ENCODE data around the gene SLIT1.

SLIT1 gene

DNA sequence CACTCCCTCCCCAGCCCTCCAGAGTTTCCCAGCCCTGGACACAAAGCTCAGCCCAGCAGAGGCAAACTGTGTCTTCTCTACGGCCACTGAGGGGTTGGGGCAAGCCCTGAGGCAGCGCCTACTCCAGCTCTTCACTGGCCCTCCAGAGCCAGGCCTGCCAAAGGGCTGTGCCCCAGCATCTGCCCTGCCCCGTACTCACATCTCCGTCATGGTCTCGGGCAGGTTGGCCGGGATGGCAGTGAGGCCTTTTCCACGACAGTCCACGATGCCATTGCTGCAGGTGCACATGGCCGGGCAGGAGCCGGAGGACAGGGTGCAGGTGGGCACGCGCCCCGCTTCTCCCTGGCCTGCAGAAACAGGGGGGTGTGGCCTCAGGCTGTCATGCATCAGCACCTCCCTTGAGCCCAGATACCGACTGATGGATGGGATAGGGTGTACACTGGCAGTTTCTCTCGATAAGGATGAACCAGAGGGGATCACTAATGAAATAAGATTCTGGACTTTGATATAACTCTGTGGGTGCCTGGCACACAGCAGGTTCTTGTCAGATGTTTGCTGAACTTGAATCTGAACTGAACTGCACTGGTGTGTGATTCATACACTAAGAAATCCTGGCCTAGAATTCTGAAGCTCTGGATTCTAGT is 125.2 kb downstream of the SLIT1 start:
- DNase-seq = no peak

DNA sequence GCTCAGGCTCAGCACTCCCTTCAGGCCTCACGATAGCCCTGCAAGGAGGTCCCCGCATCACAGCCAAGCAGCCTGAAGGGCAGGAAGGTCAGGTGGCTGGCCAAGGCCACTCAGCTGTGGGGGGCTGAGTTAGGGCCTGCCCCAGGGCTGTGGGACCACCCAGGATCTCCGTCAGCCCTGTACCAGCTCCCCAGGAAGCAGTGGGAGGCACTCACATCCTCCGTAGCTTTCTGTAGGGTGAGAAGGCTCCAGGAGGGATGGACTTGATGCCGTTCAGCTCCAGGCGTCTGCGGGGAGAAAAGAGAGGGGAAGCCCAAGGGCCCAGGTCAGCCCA is 125.9 kb downstream of the SLIT1 start:
- DNase-seq = no peak

DNA sequence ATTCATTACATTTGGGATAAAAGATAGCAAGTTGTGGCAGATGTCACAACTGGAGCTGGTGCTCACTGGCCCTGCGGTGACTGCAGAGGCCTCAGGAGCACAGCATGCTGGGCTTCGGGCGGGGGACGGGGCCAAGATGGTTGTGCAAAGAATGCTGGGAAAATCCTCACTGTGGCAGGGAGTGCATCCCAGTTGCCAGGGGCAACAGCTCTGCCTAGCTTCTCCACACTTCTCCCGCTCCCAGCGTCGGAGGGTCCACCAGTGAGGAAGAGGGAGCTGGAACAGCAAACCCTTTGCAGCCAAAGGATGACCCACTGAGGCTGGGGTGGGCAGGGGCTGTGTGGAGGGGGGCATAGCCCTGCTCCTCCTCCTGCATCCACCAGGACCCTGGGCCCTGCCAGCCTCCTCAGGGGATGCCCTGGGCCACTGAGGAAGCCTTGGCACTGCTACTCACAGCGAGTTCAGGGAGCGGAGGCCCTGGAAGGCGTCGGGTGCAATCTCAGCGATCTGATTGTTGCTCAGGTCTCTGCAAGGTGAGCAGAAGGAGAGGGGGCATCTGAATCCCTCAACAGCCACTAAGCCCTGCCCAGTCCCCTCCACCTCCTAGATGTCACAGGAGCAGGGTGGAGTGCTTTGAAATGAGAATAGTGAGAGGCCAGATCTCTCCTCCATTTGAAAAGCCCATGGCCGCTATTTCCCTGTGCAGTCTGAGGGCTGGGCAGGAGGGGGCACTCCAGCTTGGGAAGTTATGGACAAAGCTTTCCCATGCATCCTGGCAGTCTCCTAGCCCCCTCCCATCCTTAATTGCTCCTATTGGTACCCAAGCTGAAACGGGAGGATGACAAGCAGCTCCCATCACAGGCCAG is 126.5 kb downstream of the SLIT1 start:
- DNase-seq = no peak

DNA sequence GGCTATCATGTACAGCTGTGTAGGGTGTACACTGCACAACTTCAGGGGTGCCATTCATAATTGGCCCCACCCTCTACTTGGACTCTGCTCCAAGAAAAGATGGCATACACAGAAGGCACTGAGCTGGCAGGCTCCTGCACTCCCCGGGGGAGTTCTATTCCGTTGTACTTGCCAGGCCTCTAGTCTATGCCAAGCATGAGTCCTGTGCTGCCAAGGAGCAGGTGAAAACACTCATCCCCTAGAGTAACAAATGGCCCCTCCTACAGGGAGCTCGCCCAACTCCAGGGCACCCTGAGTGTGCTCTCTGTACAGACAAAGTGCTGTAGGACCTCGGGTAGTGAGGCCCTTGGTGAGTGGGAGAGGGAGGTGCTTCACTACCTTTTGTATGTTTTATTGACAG is 127.2 kb downstream of the SLIT1 start:
- no peak for DNase-seq

DNA sequence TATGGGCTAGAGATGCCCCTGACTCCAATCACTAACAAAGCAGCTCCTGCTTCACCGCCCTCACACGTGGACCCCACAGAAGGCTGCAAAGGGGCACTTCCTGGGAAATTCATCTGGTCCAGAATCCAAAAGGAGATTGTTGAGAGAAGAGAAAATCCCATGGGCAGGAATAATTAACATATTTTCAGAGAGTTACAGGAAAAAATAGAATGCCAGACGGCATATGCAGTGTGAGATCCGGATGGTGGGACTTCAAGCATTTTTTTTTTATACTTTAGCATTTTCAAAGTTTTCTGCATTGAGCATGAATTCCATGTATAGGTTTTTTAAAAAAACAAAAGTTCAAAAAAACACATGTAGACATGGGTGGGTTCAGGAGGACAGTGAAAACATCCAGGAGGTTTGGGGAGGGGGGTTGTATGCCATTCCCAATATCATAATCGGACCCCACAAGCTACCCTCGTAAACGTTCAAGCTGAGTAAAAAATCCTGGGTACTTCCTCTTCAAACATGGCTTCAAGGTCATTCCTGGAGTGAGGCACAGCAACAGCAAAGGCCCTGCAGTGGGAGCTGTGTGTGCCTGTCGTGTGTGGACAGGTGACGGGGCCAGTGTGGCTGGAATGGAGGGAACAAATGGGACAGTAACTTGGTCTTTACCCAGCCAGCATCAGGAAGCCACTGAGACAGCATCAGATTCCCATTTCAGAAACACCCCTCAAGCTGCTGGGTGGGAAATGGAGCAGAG is 128.1 kb downstream of the SLIT1 start:
- no peak for DNase-seq

DNA sequence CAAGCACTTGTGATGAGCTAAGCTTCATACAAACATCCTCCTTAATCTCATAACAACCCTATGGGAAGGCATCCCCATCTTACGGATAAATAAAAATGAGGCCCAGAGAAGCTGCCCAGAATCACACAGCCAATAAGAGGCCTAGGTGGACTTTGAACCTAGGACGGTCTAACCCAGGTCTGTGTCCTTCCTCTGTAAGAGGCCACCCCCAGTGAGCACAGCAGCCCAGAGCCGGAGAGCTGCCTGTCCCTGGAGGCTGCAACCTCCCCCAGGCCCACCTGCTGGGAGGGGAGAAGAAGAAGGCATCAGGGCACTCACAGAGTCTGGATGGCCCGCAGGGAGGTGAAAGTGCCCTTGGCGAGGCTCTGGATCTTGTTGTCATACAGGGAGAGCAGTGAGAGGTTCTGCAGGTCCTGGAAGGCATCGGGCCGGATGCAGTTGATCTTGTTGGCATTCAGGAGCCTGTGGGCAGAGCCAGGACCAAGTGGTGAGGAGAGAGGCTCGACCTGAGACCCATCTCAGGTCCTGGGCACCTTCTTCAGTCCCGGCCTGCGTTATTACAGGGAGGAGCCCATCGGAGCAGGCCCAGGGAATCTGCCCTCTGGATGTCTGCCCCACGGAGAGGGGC is 129.6 kb downstream of the SLIT1 start:
- DNase-seq = no peak

DNA sequence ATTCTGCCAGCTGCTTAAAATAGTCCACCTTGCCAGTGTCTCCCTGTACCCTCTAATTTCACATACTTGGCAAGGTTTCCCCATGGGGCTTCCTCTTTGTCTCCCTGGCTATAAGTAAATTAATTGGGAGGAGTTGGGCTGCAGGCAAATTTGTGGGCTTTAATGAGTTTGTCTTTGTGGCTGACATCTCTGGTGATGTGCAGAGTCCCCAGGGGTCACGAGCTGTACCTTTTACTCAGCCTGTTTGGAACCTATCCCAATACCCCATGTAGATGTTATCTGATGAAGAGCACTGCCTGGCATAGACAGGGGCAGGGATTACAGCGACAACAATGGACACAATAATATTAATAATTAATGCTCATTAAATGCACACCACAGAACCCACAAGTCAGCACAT is 132.5 kb downstream of the SLIT1 start:
- DNase-seq = no peak

DNA sequence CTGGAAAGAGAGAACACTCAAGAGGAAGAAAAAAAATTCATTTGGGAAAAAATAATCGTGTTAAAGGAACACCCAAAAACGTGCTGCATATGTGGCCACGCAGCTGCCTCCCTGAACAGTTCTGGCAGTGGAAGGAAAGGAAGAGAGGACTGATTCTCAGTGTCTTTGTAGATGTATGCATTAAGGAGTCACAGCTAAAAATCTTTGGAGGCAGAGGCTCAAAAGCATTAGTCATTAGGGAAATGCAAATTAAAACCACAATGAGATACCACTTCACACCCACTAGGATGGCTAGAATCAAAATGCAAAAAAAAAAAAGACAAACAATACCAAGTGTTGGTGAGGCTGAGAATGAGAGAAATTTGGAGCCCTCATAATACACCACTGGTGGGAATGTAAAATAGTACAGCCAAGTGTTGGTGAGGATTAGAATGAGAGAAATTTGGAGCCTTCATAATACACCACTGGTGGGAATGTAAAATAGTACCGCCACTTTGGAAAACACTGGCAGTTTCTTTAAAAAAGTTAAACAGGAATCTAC is 134.7 kb downstream of the SLIT1 start:
- DNase-seq = no peak

DNA sequence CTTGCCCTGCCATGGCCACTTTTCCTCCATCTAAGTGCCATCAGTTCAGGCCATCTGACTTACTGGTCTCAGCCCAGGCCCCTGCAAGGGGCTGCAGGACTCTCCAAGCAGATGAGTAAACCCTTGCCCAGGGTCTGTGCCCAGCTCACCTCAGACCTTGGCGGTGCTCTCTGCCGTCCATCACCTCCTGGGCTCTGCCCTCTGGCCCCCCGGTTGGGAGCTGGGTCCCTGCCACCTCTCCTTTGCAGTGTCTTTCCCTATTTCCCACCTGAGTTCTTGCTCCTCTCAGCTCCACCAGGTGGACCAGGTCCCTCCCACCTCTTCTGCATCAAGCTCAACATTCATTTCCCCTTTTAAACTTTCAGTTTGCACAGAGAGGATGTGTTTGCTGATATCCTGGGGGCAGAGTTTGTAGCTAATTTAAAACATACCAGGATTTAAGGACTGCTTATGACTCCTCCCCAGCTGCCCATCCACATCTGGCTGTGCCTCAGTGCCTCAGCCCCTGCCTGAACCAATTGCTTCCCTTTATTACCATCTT is 135.5 kb downstream of the SLIT1 start:
- DNase-seq = no peak

DNA sequence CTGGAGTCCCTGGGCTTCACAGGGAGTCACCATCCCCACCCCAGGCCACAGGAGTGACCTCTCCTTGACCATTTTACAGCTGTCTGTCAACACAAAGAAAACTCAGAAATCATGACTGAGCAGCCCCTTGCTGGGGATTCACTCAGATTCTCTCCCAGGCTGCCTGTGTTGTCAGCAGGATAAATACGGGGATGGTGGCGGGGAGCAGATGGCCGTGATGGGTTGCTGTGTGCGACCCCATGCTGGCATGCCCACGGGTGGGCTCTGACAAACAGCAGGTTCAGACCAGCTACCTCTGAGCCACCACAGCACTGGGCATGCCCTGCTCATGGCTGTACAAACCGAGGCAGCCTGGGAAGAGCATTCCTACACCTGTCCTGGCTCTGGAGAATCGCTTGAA is 136.1 kb downstream of the SLIT1 start:
- no peak for DNase-seq

DNA sequence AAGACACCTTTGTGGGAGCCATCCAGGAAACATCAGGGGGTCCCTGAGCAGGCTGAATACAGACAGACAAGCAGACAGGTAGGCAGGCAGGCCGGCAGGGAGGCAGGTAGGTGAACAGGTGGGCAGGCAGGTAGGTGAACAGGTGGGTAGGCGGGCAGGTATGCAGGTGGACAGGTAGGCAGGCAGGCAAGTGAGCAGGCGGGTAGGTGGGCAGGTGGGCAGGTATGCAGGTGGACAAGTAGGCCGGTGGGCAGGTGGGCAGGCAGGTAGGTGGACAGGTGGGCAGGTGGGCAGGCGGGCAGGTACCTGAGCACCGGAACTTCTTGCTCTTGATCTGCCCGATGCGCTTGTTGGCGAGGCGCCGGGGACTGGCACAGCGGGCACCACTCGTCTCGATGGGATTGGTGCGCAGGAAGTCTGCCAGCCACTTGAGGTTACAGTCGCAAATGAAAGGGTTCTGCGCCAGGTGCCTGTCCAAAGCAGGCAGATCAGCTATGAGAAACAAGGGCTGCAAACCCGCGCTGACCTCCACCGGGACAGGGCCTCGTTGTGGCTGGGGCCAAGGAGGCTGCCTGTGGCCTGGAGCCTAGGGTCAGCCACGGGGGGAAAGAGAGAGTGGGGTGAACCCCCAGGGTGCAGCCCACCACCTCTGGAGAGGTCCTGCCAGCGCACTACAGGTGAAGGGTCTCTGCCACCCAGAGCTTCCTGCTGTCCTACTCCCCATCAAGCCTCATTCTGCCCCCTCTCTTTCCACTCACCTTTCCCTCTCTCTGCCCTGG is 136.9 kb downstream of the SLIT1 start:
- no peak for DNase-seq

DNA sequence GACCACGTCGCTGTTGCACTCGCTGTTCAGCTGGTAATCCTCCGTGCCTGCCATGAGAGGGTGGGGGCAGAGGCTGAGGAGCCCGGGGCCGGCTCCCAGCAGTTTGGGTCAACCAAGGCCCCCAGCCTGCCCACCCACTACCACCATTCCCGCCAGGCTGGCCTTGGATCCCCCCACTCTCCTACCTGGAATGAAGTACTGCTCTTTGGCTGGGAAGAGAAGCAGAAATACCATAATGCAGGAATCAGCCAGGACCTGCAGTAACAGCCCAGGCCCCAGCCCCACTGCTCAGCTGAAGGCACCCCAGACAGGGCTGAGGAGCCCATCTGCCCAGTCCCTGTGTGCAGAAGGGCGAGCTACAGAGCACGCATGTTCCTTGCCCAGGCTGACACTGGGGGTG is 138.0 kb downstream of the SLIT1 start:
- no peak for DNase-seq

DNA sequence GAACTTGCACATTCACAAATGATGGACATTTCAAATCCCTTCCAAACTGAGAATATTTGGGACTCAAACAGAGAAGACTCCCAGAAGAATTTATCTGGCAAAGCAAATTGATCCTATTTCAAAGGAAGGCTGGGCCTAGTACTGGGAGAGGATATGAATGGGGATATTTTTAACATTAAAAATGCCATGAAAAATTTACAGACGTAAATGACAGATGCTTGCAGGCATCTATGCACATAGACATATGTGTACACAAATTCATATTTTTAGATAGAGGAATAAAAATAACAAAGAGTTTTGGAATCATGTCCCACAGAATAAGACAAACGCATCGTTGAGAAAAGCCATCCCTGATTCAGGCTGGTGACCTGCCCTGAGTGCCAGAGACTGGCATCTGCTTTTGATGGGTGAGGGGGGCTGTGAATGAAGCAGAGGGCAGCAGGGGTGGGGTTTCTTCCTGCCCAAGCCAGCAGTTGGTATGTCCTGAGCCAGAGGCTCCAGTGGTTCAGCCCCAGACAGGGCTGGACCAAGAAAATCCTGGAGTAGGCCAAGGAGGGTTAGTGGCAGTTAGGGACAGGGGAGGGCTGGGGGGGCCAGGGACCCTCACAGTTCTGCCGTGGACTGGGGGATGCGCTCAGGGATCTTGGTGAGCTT is 138.5 kb downstream of the SLIT1 start:
- no peak for DNase-seq

DNA sequence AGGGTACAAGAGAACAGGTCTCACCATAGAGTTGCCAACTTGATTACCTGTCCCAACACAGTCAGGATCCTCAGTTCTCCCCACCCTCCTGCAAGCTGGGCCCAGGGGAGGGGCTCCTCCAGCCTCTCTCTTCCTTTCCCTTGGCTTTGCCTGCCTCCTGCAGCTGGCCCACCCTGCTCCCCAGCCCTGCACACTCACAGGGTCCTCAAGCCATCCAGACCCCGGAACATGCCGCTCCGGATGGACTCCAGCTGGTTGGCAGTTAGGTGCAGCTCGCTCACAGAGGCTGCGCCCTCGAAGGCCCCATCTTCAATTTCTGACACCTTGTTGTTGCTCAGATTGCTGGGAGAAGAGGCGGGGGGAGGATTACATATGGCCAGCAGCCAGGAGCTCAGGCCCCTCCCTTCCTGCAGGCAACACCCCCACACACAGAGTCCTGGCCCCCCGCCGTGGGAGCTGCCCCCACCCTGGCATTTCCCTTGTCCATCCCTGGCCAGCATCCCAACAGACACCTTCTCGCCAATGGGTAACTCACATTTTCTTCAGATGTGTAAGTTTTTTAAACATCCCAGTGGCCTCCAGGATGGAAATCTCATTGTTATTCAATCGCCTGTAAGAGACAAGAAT is 139.2 kb downstream of the SLIT1 start:
- DNase-seq = no peak

DNA sequence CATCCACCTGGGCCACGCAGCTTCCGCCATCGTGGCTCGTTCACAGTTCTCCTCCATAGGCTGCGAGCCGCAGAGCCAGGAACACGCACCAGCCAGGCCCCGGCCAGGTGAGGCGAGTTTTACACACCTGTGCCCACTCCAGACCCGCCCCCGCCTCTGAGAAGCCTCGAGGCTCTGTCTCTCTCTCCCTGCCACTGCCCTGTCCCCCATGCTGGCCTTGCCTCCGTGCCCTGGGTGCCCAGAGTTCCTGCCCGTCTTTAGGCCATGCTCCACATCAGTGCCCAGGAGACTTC is 142.2 kb downstream of the SLIT1 start:
- no peak for DNase-seq

DNA sequence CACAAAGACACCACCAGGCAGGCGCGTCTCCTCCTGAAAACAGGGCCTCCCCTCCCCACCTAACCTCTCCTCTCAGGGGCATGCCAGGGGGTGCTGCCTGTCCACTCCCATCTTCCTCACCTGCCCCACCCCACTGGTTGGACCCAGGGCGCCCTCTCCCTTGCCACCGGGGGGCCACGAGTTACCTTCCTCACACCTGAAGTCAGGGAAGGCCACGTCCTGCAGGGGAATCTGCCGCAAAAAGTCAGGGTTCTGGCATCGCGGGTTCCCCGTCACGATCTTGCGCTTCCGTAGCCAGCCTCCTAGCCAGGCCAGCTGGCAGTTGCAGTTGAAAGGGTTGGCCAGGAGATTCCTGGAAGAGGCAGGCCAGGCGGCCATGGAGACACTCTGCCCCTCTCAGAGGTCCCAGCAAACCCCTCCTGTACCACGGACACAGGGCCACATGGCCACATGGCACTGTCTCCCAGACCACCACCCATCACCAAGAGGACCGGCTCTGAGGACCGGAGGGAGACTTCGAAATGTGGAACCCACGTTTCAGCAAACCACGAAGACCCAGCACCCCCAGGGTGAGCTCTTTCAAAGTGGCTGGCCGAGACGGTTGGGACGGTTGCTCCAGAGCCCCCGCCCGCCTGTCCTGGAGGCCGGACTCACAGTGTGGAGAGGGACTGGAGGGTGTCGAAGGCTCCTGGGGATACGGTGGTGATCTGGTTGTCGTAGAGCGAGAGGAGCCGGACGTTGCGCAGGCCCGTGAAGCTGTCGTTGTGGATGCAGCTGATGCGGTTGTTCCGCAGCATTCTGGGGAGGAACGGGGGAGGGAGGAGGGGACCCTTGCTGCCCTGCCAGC is 142.8 kb downstream of the SLIT1 start:
- no peak for DNase-seq

DNA sequence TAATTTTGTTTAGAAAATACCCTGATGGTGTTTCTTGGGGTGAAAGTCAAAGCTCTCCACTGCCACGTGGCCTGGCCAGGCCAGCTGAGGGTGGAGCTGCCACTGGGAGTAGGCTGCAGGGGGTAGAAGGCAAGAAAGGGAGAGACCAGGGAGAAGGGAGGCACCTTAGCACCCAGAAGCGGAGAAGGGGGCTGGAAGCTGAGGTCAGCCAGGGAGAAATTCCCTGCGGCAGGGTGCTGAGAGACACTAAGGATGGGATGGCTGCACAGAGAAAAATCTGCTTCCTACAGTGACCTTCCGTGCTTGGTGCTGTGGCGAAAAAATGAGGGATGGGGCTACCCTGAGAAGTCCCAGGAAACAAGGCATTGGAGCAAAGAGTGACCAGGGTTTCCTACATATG is 143.7 kb downstream of the SLIT1 start:
- DNase-seq = no peak

DNA sequence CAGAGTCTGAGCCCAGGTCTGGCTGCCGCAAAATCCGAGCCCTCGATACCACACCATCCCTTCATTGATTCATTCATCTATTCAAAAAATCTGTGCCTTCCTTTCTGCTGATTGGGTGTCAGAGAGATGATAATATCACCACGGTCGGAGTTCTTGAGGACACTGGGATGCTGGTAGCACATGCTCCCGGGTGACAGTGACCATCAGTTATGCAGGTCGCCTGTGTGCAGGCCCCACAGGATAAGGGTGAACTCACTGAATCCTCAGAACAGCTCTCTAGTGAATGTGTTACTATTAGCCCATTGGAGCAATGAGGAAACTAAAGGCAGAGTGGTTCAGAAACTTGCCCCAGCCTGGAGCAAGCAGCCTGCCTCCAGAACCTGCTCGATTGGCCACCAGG is 145.1 kb downstream of the SLIT1 start:
- no peak for DNase-seq

DNA sequence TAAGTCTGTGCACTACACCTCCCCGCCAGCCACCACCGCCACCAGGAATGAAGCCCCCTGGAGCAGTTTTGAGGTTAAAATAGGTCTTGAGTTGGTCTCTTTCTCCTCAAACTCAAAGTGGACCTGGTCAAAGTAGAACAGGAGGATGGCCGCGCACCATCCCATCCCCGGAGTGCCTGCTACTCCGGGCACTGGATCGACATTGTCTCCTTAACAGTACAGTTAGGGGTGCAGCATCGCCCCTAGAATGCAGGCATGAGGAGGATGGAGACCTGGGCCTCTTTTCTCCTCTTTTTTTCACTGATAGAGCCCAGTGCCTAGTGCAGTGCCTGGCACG is 145.5 kb downstream of the SLIT1 start:
- DNase-seq = no peak

DNA sequence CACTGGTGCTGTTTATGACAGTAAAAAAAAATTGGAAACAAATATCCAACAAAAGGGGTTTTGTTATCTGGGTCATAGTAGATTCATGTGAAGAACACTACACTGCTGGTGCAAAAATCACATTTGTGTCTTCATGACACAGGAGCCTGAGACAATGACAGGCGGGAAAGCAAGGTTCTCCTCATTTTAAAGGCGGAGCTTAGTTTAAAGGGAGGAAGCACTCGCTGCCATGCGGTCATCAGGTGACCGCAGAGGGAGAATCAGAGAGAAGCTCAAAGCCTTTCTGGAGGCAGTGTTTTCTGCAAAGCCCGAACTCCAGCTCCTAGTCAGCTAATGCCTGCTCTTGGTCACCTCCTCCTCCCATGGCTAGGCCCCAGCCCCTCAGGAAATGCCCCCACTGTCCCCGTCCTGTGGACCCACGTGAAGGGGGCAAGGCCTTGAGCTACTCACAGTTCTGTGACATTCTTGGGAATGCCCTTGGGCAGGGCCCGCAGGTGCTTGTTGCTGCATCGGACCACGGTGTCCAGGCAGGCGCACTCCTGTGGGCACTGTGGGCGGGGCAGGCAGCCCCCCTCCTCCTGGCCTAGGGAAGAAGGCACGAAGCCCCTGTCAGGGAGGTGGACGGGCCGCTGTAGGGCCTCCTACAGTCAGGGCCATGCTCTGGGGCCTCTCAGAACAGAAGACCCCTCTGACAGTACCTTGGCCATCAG is 146.1 kb downstream of the SLIT1 start:
- no peak for DNase-seq
